ENCODE data around the gene PIK3R3. TPM values are rescaled to one million over a fixed set of nuclear protein-coding genes. Genes with fewer than 3 reads are reported as not detected.
"Not testable (repeated sequence)": the region's sequence is repeated elsewhere in the genome, so short reads cannot be mapped to it uniquely, and the experiment has no call there.

PIK3R3 gene
- total and polyA plus RNA-seq, 4 experiments from 2014 or later: 0.23 to 0.32 (median 0.25) TPM; not detected in 1

DNA sequence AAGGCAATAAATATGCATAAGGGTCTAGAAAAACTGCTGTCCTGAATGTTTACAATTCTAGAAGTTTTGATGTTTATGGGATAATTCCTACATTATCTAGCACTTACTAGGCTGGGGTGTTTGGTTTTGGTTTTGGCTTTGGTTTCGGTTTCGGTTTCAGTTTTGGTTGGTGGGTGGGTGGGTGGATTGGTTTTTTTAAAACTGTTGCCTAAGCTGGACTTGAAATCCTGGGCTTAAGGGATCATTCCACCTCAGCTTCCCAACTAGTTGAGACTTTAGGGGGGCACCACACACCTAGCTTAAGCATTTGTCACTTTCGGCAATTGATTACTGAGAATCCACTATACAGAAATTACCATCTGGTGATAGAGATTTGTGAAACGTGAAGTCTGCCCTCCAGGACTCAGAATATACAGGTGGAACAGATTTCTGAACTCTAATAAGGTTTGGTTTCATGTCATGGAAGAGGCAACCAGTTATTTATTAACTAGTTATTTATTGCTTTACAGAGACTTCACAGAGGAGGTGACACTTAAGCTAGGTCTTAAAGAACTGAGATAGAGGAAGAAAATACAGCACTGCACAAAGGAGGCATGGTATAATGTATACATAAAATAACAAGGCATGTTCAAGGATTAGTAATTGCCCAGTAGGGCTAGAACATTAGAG lies 69.6 kb downstream of the PIK3R3 start:
- Mint-ChIP-seq H3K4me3 (peak overlapping the region in 7 of 8 donors; percentile 52 to 74 (median 67)), H3K9me3 (no peaks in the 10 kb centered on the region), H3K36me3 (no peaks in the 10 kb centered on the region), H3K27ac (peak overlapping the region in 5 of 7 donors; percentile 3 to 83 (median 31)), H3K27me3 (no peaks in the 10 kb centered on the region), H3K4me1 (peaks cover 14 to 34% (median 18%) of the 10 kb centered on the region in 4 donors)
- intact Hi-C loops (cut with micrococcal nuclease): no loop called here
- Histone ChIP-seq H3K4me1 (ENCODE audit: insufficient read depth, low read length) (peaks cover 14% of the 10 kb centered on the region), H3K9me3 (ENCODE audit: control insufficient read depth in 1 of 2, low read length in 2 of 2) (no peaks in the 10 kb centered on the region), H3K36me3 (ENCODE audit: insufficient read depth, low read length) (no peaks in the 10 kb centered on the region), H3K27ac (ENCODE audit: low read depth, low read length) (no peak overlapping the region), H3K4me3 (ENCODE audit: low read length in 2 of 2) (no peak overlapping the region), H3K27me3 (ENCODE audit: insufficient read depth, low read length) (no peaks in the 10 kb centered on the region)
- CTCF ChIA-PET (ENCODE audit: partially characterized antibody): interaction anchor here (1.3 to 1.9 kb wide), 2 partner anchors 119 to 161 kb away, joined by 3 to 5 read pairs; no protein-coding TSS in a partner anchor
- DNase-seq: peak; percentile 13 to 33 (median 15)
- POLR2A ChIA-PET (ENCODE audit: partially characterized antibody): no interaction called here

GRCh38 chr1:46061146-46061545 lies 71.3 kb downstream of the PIK3R3 start:
- Histone ChIP-seq H3K27me3 (ENCODE audit: insufficient read depth, low read length) (no peaks in the 10 kb centered on the region), H3K4me3 (ENCODE audit: low read length in 2 of 2) (no peak overlapping the region), H3K27ac (ENCODE audit: low read depth, low read length) (no peak overlapping the region), H3K9me3 (ENCODE audit: control insufficient read depth in 1 of 2, low read length in 2 of 2) (no peaks in the 10 kb centered on the region), H3K4me1 (ENCODE audit: insufficient read depth, low read length) (peaks cover 14% of the 10 kb centered on the region), H3K36me3 (ENCODE audit: insufficient read depth, low read length) (no peaks in the 10 kb centered on the region)
- Mint-ChIP-seq H3K36me3 (peaks cover 0 to 7% of the 10 kb centered on the region in 2 donors), H3K27me3 (no peaks in the 10 kb centered on the region), H3K27ac (peak overlapping the region in 1 of 7 donors; percentile 38), H3K9me3 (peaks cover 0 to 4% (median 0%) of the 10 kb centered on the region in 8 donors), H3K4me1 (peaks cover 14 to 34% (median 18%) of the 10 kb centered on the region in 4 donors), H3K4me3 (no peak overlapping the region)
- no peak for DNase-seq
- ChIA-PET POLR2A (ENCODE audit: partially characterized antibody) (no interaction called here), CTCF (ENCODE audit: partially characterized antibody) (no interaction called here)
- intact Hi-C loops (cut with micrococcal nuclease): no loop called here

- H3K27ac ChIP-seq (ENCODE audit: low read depth, low read length): no peak overlapping the region
- no peaks in the 10 kb centered on the region for H3K36me3 ChIP-seq (ENCODE audit: insufficient read depth, low read length)
- H3K27me3 ChIP-seq (ENCODE audit: insufficient read depth, low read length): no peaks in the 10 kb centered on the region
- ChIA-PET CTCF (ENCODE audit: partially characterized antibody) (no interaction called here), POLR2A (ENCODE audit: partially characterized antibody) (no interaction called here)
- intact Hi-C loops (cut with micrococcal nuclease): no loop called here
- Mint-ChIP-seq H3K27me3 (peaks cover 0 to 3% of the 10 kb centered on the region in 2 donors), H3K36me3 (peaks cover 0 to 7% of the 10 kb centered on the region in 2 donors), H3K4me3 (no peak overlapping the region), H3K4me1 (peaks cover 7 to 23% (median 7%) of the 10 kb centered on the region in 4 donors), H3K9me3 (peaks cover 0 to 4% (median 0%) of the 10 kb centered on the region in 8 donors), H3K27ac (no peak overlapping the region)
- no peaks in the 10 kb centered on the region for H3K4me1 ChIP-seq (ENCODE audit: insufficient read depth, low read length)
- no peak overlapping the region for H3K4me3 ChIP-seq (ENCODE audit: low read length in 2 of 2)
- H3K9me3 ChIP-seq (ENCODE audit: control insufficient read depth in 1 of 2, low read length in 2 of 2): no peaks in the 10 kb centered on the region
- DNase-seq: no peak
Observed at GRCh38 chr1:46058936-46059335, 73.5 kb downstream of the PIK3R3 start.

- peaks cover 3 to 13% (median 3%) of the 10 kb centered on the region in 4 donors for H3K4me1 Mint-ChIP-seq
- H3K27me3 Mint-ChIP-seq: peaks cover 0 to 3% of the 10 kb centered on the region in 2 donors
- H3K36me3 Mint-ChIP-seq: peaks cover 0 to 7% of the 10 kb centered on the region in 2 donors
- CTCF ChIA-PET (ENCODE audit: partially characterized antibody): no interaction called here
- H3K27ac ChIP-seq (ENCODE audit: low read depth, low read length): no peak overlapping the region
- POLR2A ChIA-PET (ENCODE audit: partially characterized antibody): no interaction called here
- peaks cover 0 to 4% (median 0%) of the 10 kb centered on the region in 8 donors for H3K9me3 Mint-ChIP-seq
- no peaks in the 10 kb centered on the region for H3K36me3 ChIP-seq (ENCODE audit: insufficient read depth, low read length)
- H3K4me1 ChIP-seq (ENCODE audit: insufficient read depth, low read length): no peaks in the 10 kb centered on the region
- no peak for DNase-seq
- intact Hi-C loops (cut with micrococcal nuclease): no loop called here
- H3K4me3 Mint-ChIP-seq: no peak overlapping the region
- H3K27ac Mint-ChIP-seq: no peak overlapping the region
- no peaks in the 10 kb centered on the region for H3K27me3 ChIP-seq (ENCODE audit: insufficient read depth, low read length)
- H3K4me3 ChIP-seq (ENCODE audit: low read length in 2 of 2): no peak overlapping the region
- H3K9me3 ChIP-seq (ENCODE audit: control insufficient read depth in 1 of 2, low read length in 2 of 2): no peaks in the 10 kb centered on the region
Observed at GRCh38 chr1:46057781-46058180, 74.6 kb downstream of the PIK3R3 start.

DNA sequence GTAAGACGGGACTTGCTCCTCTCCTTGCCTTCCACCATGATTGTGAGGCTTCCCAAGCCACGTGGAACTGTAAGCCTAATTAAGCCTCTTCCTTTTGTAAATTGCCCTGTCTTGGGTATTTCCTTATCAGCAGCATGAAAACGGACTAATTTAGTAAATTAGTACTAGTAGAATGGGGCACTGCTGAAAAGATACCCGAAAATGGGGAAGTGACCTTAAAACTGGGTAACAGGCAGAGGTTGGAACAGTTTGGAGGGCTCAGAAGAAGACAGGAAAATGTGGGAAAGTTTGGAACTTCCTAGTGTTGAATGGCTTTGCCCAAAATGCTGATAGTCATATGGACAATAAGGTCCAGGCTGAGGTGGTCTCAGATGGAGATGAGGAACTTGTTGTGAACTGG lies 75.2 kb downstream of the PIK3R3 start:
- peak overlapping the region in 1 of 7 donors; percentile 44 for H3K27ac Mint-ChIP-seq
- CTCF ChIA-PET (ENCODE audit: partially characterized antibody); intact Hi-C loops (cut with micrococcal nuclease): not testable (repeated sequence)

DNA sequence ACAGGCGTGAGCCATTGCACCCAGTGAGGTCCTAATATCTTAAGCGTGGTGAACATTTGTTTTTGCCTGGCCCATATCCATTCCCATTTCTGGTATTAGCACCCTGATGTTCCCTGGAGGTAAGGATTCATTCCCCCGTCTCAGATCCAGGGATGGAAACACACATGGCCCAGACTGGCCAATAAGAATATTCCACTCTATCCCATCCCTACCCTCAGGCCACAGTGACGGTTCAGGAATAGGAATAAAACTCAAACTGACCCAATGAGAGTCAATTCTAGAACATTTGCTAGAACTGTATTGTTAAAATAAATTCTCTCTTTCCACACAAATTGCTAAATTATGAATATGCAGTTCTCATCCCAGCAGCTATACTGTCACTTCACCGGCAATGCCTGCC lies 76.1 kb downstream of the PIK3R3 start:
- CTCF ChIA-PET (ENCODE audit: partially characterized antibody): no interaction called here

More for the DNA sequence above, 75.2 kb downstream of the PIK3R3 start:
- H3K36me3 Mint-ChIP-seq; H3K4me1 Mint-ChIP-seq; H3K4me1 ChIP-seq (ENCODE audit: insufficient read depth, low read length); H3K4me3 ChIP-seq (ENCODE audit: low read length in 2 of 2); H3K9me3 ChIP-seq (ENCODE audit: control insufficient read depth in 1 of 2, low read length in 2 of 2); H3K27me3 Mint-ChIP-seq; H3K9me3 Mint-ChIP-seq; DNase-seq; POLR2A ChIA-PET (ENCODE audit: partially characterized antibody); H3K27ac ChIP-seq (ENCODE audit: low read depth, low read length); H3K27me3 ChIP-seq (ENCODE audit: insufficient read depth, low read length); H3K4me3 Mint-ChIP-seq; H3K36me3 ChIP-seq (ENCODE audit: insufficient read depth, low read length): not testable (repeated sequence)

DNA sequence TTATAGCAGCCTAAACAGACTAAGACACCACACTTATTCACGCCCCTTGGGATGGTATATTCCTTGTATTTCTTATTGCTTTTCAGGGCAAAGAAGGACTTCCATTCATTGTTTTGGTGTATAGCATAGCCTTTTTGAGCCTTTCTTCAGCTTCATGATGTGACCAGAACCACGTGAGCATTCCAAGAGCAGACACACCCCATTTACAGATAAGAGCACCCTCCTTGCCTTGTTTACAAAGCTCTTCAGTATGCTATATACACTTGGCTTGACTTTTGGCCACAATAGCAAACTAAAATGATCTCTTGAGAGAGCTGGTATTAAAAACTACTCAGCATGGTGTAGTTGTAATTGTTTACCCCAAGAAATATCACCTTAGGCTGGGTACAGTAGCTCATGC lies 78.7 kb downstream of the PIK3R3 start:
- ChIA-PET CTCF (ENCODE audit: partially characterized antibody) (no interaction called here), POLR2A (ENCODE audit: partially characterized antibody) (no interaction called here)
- Histone ChIP-seq H3K4me1 (ENCODE audit: insufficient read depth, low read length) (no peaks in the 10 kb centered on the region), H3K4me3 (ENCODE audit: low read length in 2 of 2) (no peak overlapping the region), H3K9me3 (ENCODE audit: control insufficient read depth in 1 of 2, low read length in 2 of 2) (no peaks in the 10 kb centered on the region), H3K36me3 (ENCODE audit: insufficient read depth, low read length) (no peaks in the 10 kb centered on the region), H3K27me3 (ENCODE audit: insufficient read depth, low read length) (no peaks in the 10 kb centered on the region), H3K27ac (ENCODE audit: low read depth, low read length) (no peak overlapping the region)
- Mint-ChIP-seq H3K4me3 (no peak overlapping the region), H3K27ac (no peak overlapping the region), H3K4me1 (no peaks in the 10 kb centered on the region), H3K27me3 (peaks cover 0 to 8% of the 10 kb centered on the region in 2 donors), H3K9me3 (peaks cover 0 to 4% (median 0%) of the 10 kb centered on the region in 8 donors), H3K36me3 (peaks cover 0 to 7% of the 10 kb centered on the region in 2 donors)
- intact Hi-C loops (cut with micrococcal nuclease): no loop called here
- DNase-seq: no peak

More for the DNA sequence above, 76.1 kb downstream of the PIK3R3 start:
- Mint-ChIP-seq H3K9me3 (peaks cover 0 to 4% (median 0%) of the 10 kb centered on the region in 8 donors), H3K27me3 (peaks cover 0 to 3% of the 10 kb centered on the region in 2 donors), H3K27ac (no peak overlapping the region), H3K4me3 (no peak overlapping the region), H3K4me1 (peaks cover 0 to under 1% (median 0%) of the 10 kb centered on the region in 4 donors), H3K36me3 (peaks cover 0 to 7% of the 10 kb centered on the region in 2 donors)
- no peaks in the 10 kb centered on the region for H3K9me3 ChIP-seq (ENCODE audit: control insufficient read depth in 1 of 2, low read length in 2 of 2)
- no peak for DNase-seq
- POLR2A ChIA-PET (ENCODE audit: partially characterized antibody): no interaction called here
- H3K27ac ChIP-seq (ENCODE audit: low read depth, low read length): no peak overlapping the region
- intact Hi-C loops (cut with micrococcal nuclease): no loop called here
- no peaks in the 10 kb centered on the region for H3K36me3 ChIP-seq (ENCODE audit: insufficient read depth, low read length)
- no peaks in the 10 kb centered on the region for H3K27me3 ChIP-seq (ENCODE audit: insufficient read depth, low read length)
- no peaks in the 10 kb centered on the region for H3K4me1 ChIP-seq (ENCODE audit: insufficient read depth, low read length)
- no peak overlapping the region for H3K4me3 ChIP-seq (ENCODE audit: low read length in 2 of 2)

All from CD4-positive, alpha-beta memory T cell (primary cell).